Lower leg skin (tissue), 3 donors: Measurements from ENCODE around the gene SERPINA1.

Source experiments
- CTCF ChIP-seq, 3 donors: fragments of 450-650 bp; IDR thresholded peaks; one replicate each; pipeline ENCODE4 v1.5.1; 2016; ENCODE audit warnings: antibody characterized with exemption in 3 of 3, mild to moderate bottlenecking in 3 of 3, moderate library complexity in 2 of 3
- POLR2A ChIP-seq, 2 donors: fragments of 450-650 bp; IDR thresholded peaks; one replicate each; pipeline ENCODE4 v1.6.1; 2016 to 2017; ENCODE audit warnings: antibody characterized with exemption in 2 of 2, mild to moderate bottlenecking in 1 of 2, moderate library complexity in 1 of 2

DNA sequence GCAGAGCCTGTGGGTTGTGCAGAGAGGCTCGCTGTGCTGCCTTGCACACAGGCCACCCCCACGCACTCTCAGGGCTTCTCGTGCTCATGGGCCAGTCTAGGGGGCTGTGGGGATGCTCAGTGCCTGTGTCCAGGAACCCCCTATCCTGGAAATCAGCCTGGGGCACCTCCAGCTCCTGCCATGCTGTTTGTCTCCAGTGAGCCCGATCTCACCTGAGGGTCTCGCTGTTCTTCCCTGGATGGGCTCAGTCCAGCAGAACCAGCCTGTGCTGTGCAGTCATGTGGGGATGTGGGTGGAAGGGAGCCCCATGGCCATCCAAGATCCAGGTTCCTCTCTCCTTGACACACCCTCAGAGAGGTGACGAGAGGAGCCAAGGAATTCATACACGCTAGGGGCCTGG is 26.7 kb downstream of the SERPINA1 start:
- TF ChIP-seq POLR2A (IDR thresholded peaks at IDR 0.05): no peak
- no peak for TF ChIP-seq CTCF (IDR thresholded peaks at IDR 0.05)
